ENCODE results near the gene PDE4D.

DNA sequence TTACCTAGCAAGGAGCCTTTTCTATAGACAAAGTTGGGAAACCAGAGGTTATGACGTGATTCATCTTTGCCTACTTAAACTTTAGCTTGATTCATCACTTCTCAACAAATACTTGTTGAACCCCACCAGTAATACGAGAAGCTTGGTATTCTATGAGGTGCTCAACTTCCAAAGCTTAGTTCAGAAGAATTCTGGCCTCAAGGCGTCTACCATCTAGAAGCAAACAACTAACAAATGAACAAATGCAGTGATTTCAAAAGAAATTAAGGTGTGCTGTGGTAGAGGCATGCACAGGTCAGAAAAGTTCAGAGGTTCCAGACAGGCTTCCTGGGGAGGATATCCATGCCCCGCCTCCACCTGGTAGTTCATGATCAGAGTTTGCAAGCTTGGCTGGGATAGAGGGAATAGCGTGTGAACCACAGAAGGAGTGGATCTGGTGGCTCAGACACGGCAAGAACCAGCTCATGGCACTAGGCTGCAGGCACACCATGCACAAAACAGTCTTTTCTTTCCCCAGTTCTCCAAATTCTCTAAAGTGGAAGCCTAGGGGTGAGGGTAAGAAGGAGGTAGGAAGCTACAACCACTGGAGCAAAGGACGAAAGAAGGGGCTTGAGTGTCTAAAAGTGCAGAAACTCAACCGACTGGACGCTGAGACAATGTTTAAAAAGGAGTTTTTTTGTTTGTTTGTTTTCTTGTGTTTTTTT lies 837.6 kb downstream of the PDE4D start:
- TF ChIP-seq, protein P1, sequence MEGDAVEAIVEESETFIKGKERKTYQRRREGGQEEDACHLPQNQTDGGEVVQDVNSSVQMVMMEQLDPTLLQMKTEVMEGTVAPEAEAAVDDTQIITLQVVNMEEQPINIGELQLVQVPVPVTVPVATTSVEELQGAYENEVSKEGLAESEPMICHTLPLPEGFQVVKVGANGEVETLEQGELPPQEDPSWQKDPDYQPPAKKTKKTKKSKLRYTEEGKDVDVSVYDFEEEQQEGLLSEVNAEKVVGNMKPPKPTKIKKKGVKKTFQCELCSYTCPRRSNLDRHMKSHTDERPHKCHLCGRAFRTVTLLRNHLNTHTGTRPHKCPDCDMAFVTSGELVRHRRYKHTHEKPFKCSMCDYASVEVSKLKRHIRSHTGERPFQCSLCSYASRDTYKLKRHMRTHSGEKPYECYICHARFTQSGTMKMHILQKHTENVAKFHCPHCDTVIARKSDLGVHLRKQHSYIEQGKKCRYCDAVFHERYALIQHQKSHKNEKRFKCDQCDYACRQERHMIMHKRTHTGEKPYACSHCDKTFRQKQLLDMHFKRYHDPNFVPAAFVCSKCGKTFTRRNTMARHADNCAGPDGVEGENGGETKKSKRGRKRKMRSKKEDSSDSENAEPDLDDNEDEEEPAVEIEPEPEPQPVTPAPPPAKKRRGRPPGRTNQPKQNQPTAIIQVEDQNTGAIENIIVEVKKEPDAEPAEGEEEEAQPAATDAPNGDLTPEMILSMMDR (IDR thresholded peaks at IDR 0.05), result no peak
- TF ChIP-seq POLR2A (IDR thresholded peaks at IDR 0.05), result no peak

Data from heart left ventricle (tissue), 13 donors.